Inferior parietal cortex (tissue), 1 donor: ENCODE results near the gene HS3ST4.

Experiments
- DNase-seq: peaks from one replicate; pipeline ENCODE4 v3.0.0-alpha.2; 2016; ENCODE audit errors: extremely low spot score

The HS3ST4 gene

GRCh38 chr16:25823891-25824290, 132.1 kb downstream of the HS3ST4 start:
- DNase-seq = no peak

- no peak for DNase-seq
Measured at GRCh38 chr16:25827709-25828108, 135.9 kb downstream of the HS3ST4 start.

GRCh38 chr16:25828510-25828909, 136.8 kb downstream of the HS3ST4 start:
- DNase-seq = no peak

- no peak for DNase-seq
Measured at GRCh38 chr16:25832291-25832690, 140.5 kb downstream of the HS3ST4 start.

- no peak for DNase-seq
Measured at GRCh38 chr16:25834101-25834500, 142.3 kb downstream of the HS3ST4 start.

GRCh38 chr16:25835126-25835525, 143.4 kb downstream of the HS3ST4 start:
- DNase-seq = no peak

- DNase-seq = peak; percentile 87
Measured at GRCh38 chr16:25838724-25839186, 147.0 kb downstream of the HS3ST4 start.

GRCh38 chr16:25841761-25842160, 150.0 kb downstream of the HS3ST4 start:
- no peak for DNase-seq

- DNase-seq = no peak
Measured at GRCh38 chr16:25845901-25846300, 154.1 kb downstream of the HS3ST4 start.

GRCh38 chr16:25854141-25854540, 162.4 kb downstream of the HS3ST4 start:
- DNase-seq = no peak

- no peak for DNase-seq
Measured at GRCh38 chr16:25855063-25855462, 163.3 kb downstream of the HS3ST4 start.

- no peak for DNase-seq
Measured at GRCh38 chr16:25855818-25856217, 164.1 kb downstream of the HS3ST4 start.

GRCh38 chr16:25859645-25860044, 167.9 kb downstream of the HS3ST4 start:
- DNase-seq = no peak

GRCh38 chr16:25867041-25867440, 175.3 kb downstream of the HS3ST4 start:
- no peak for DNase-seq

- peak; percentile 34 for DNase-seq
Measured at GRCh38 chr16:25868106-25868505, 176.3 kb downstream of the HS3ST4 start.

- no peak for DNase-seq
Measured at GRCh38 chr16:25868706-25869370, 177.1 kb downstream of the HS3ST4 start.

GRCh38 chr16:25872369-25873070, 180.8 kb downstream of the HS3ST4 start:
- no peak for DNase-seq

GRCh38 chr16:25874196-25874595, 182.4 kb downstream of the HS3ST4 start:
- no peak for DNase-seq

- DNase-seq = peak; percentile 30
Measured at GRCh38 chr16:25875956-25876598, 184.3 kb downstream of the HS3ST4 start.

- no peak for DNase-seq
Measured at GRCh38 chr16:25877103-25877502, 185.3 kb downstream of the HS3ST4 start.

- DNase-seq = no peak
Measured at GRCh38 chr16:25886598-25886997, 194.8 kb downstream of the HS3ST4 start.

- no peak for DNase-seq
Measured at GRCh38 chr16:25888868-25889267, 197.1 kb downstream of the HS3ST4 start.

- DNase-seq = no peak
Measured at GRCh38 chr16:25893332-25893731, 201.6 kb downstream of the HS3ST4 start.
